SW 1271 (cell line): Measurements from ENCODE around the gene LCNL1.

Experiments used
- DNase-seq, 2 experiments: peaks; one replicate each; lab custom pipeline; 2025; lab: John Stamatoyannopoulos, UW

The LCNL1 gene

DNA sequence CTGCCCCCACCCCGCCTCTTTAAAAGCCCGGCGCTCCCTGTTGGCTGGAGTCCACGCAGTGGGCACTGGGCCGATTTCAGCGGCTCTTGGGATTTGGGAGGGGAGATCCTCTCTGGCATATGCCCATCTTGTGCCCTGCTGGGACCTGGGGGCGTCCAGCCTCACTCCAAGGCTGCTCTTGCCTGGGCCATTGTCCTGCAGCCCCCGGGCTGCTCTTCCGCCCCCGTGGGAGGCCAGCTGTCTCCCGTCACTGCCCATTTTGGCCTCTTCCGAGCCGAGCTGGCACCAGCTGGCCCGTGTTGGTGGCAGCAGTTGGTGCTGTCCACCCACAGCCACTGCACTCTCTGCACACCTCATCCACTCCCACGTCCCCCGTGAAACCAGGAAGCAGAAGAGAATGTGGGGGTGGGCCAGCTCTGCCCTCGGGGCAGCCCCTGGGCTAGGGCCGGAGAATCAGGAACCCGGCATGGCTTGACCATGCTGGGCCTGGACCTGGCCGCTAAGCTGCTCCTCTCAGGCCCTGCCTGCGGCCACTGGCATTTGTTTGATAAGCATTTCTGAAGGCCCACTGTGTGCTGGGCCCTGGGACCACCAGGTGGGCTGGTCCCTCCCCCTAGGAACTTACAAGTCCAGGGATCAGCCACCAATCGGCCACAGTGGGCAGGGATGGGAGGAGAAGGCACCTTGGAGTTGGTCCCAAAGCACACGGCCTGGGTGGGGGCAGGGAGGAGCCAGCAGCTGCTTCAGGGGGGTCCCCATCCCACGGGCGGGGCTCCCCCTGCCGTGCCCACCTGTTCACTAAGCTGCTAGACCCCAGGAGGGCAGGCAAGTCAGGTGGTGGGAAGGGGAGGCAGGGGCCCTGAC lies 35.5 kb upstream of the LCNL1 start:
- no peak for DNase-seq

DNA sequence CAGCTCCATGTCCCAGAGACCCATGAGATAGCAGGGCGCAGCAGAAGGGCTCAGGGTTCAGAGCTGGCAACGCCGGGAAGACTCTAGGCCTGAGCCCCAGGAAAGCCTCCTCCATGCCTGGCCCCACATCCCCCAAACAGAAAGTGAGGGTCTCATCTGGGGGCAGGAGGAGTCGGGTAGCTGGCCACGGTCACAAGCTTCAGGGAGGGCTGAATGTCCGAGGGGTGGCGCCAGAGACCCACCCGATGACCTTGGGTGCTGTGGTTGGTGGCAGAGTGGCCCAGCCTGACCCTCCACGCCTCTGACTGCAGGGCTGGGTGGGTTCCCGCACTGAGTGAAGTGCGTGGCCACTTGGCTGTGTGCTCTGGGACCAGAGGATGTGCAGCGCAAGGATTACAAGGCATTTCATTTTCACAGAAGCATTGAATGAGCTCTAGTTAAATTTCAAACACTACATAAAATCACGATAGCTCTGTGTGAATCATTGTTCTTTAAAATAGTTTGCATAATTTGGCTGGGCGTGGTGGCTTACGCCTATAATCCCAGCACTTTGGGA lies 34.8 kb upstream of the LCNL1 start:
- peak in 1 of 2 experiments; percentile 51 for DNase-seq

DNA sequence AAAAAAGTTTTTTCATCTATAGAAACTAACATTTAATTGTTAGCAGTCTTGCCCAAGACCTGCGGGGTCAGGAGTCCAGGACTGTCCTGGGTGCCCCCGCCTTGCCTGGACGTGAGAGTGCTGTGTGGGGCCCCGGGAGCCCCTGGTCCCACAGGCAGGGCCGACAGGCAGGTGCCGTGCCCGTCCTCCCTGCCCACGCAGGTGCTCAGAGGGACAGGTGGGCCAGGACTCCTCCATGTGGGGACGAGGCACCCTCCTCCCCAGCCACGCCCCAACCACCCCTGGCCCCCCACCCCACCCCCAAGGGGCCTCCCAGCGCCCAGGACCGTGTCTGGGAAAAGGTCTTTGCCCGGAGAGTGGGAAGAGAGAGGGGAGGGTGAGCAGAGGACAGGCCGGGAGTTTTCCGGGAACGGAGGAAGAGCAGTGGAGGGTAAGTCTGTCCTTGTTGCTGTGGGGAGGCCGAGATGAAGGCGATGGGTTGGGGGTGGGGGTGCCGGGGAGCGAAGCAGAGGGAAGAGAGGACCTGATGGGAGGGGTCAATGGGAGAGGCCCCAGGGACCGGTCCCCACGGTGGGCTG lies 33.5 kb upstream of the LCNL1 start:
- no peak for DNase-seq

DNA sequence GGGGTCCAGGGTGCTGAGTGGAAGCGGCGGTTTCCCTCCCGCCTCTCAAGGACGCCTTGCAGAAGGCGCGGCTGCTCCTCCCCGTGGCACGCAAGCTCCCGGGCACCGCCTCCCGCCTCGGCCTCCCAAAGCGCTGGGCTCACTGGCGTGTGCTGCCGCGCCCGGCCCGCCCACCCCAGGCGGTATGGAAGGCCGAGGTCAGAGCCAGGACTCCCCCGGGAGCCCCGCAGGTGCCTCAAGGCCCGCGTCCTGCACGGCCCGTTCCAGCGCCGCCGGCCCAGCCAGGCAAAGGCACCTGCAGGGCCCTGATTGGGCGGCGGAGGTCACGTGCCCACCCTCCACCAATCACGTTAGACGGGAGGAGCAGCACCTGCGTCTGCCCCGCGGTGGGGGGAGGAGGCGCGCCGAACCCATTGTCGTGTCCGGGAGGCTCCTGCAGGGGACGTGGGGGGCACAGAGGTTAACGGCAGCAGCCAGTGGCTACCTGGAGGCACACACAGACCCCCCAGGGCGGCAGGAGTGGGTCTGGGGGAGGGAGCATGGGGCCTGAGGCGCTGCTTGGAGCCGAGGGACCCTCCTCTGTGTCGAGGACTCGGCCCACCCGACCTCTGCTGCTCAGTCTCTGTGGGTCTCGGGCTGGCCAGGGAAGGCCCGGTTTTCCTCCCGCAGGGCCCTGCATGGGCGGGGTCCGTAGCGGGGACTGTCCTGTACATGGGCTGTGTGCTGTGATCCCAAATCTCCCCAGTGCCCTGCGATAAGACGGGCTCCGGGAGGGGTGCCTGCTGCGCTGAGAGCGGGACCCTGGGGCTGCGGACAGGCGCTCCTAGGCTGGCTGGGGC lies 32.8 kb upstream of the LCNL1 start:
- DNase-seq = peak; percentile 73 to 90

DNA sequence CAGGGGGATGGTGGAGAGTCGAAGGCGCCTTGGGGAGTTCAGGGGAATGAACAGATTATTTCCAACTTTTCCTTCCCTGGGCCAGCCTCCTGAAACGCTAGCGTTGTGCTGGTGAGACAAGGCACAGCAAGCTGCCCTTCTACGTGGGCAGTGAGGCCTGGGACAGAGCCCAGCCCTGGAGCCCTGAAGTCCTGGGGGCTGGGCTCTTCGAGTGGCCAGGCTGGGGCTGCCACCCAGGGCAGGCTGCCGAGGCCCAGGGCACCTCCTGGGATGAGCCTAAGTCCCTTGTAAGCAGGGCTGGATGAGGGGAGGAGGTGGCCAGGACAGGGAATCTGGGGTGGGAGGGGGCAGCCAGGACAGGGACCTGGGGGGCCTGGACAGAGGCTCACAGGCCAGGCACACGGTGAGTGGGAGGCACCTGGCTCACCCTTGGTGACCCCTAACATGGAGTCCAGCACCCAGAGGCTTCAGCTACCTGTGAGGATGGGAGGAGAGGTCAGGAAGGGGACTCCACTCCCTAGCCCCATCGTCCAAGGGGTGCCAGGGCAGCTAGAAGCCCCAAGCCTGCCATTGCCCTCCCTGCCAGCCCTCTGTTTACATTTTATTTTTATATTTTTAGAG lies 32.0 kb upstream of the LCNL1 start:
- peak in 1 of 2 experiments; percentile 23 for DNase-seq

DNA sequence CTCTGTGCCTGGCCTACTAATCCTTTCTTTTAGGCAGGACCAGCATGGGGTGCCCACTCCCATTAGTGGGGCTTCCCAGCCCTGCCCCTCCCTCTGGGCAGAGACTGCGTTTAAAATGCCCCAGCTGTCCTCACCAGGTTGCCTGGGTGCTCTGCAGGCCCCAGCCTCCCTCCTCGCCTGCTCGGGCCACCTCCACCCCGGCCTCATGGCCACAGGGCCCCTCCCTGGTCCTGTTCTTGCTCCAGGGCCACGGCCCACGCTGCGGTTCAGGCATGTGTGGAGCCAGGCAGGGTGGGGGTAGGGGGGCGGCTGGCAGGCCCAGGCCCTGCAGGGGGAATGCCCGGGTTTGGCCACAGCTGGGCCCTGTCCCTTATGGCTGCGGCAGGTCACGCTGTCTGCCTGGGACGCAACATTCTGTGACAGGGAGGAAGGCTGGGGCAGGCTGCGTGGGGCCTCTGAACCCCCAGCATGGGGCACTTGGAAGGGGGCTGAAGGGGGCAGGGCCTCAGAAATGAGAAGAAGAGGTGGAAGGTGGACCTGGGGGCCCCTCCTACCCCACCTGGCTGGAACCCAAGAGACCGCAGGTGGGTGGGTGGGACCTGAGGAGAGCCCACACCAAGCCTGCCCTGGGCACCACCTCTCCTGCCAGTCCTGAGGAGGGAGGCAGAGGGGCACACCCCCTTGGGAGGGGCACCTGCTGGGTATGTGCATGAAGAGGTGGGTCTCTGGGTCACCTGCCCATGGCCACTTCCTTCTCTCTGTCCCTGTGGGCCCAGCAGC lies 31.1 kb upstream of the LCNL1 start, which contains the start of gene LCN12:
Gene LCN12, plus strand, starts transcription at position 733 of the 780 bp plus-strand sequence. CDS start 55 bp downstream, outside the sequence.
- no peak for DNase-seq

DNA sequence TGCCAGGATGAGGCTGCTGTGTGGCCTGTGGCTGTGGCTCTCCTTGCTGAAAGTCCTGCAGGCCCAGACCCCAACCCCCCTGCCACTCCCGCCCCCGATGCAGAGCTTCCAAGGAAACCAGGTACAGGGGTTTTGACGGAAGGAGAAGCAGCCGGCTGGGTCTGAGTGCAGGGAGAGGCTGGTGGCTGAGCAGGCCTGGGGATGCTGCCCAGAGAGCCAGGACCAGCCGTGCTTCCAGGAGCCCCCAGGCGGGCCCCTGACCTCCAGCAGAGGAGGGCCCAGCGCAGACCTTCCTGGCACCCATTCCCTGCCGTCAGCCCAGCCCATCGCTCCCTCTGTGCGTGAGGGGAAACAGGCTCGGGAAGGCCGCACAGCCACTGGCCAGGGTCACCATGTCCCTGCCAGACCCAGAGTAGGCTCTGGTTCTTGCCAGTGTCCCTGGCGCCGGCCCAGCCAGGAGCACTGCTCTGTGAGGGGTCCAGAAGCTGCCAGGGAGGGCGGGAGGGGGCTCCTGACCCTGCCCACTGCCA lies 30.4 kb upstream of the LCNL1 start:
- DNase-seq = no peak

DNA sequence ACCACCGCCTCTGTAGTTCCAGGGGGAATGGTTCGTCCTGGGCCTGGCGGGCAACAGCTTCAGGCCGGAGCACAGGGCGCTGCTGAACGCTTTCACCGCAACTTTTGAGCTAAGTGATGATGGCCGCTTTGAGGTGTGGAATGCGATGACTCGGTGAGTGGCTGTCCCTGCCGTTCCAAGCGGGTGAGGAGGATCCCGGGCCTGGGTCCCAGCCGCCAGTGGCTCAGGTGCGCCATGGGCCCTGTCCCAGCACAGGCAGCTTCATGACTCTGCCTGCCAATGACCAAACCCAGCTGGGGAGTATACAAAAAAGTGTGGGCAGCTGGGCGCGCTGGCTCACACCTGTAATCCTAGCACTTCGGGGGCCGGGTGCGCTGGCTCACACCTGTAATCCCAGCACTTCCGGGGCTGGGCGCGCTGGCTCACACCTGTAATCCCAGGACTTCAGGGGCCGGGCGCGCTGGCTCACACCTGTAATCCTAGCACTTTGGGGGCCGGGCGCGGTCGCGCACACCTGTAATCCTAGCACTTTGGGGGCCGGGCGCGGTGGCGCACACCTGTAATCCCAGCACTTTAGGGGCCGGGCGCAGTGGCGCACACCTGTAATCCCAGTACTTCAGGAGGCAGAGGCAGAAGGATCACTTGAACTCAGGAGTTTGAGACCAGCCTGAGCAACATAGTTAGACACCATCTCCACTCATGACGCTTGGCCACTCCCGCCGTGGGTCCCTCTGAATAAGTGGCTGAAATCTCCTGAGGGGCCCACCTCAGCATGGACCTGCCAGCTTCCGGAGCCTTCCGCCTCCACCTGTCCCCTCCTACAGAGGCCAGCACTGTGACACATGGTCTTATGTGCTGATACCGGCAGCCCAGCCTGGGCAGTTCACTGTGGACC lies 29.7 kb upstream of the LCNL1 start:
- DNase-seq = no peak

DNA sequence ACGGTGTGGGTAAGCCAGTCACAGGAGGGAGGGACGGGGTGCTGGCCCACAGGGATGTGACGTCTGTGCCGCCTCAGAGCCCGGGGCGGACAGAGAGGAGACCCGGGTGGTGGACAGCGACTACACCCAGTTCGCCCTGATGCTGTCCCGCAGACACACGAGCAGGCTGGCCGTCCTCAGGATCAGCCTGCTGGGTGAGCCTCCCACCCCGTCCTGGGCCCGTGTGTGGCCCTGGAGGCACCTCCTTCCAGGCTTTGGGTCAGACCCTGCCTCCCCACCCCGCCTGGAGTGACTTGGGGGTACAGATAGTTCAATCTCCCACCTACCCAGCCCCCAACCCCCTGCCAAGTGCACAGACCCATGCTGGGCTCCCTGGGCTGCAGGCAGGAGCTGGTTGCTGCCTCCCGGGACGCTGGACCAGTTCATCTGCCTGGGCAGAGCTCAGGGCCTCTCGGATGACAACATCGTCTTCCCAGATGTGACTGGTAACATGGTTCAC lies 29.0 kb upstream of the LCNL1 start:
- DNase-seq = no peak

DNA sequence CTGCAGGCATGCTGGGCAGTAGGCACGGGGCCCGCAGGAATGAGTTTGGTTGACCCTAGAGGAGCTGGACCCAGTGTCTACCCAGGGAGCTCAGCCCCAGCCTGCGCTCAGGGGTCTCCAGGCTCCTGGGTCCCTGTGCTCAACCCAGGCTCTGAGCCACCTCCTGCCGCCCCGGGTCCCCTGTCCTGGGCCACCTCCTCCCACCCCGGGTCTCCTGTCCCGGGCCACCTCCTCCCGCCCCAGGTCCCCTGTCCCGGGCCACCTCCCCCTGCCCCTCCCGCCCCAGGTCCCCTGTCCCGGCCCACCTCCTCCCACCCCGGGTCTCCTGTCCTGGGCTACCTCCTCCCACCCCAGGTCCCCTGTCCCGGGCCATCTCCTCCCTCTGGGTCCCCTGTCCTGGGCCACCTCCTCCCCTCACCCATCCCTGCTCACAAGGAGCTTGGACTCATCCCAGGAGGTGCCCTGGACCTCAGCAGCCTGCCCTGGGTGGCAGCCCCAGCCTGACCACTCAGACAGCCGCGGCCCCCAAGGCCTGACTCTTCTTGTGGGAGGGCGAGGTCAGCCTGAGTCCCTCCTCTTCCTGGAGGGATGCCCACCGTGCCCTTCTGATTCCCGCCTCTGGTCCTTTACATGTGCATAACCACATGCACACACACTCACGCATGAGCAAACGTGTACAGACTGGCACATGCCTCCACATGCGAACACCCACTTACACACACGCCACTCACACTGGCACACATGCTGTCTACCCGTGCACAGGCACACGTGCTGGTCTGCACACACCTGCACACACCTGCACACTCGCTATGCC lies 28.3 kb upstream of the LCNL1 start:
- DNase-seq = no peak

DNA sequence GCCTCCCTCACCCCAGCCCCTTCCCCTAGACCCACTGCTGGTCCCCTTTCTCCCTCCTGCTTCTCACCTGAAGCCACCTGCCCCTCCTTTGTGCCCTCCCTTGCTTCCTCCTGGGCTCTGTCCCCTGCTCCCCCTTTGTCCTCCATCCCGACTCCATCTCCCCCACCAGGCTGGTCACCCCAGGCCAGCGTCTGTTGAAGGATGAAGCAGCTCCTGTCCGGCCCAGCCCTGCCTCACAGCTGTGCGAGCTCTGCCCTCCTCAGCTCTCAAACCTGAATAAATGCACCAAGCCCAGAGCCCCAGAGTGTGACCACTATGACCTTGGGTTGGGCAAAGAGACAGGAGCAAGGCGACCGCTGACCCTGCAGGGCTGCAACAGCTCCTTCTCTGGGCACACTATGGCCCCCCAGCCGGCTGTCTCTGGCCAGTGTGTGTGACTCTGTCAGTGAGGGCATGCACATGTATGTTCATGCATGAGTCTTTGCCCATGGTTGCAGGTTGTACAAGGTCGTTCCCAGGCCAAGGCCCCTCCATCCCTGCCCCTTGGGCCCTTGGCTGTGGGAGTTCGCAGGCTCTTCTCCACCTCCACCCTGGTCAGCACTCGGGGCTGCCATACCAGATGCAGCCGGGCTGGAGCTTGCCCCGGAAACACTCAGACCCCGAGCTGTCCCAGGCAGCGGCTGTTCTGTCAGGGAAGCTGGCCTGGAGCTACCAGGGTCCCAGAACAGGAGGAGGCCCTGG lies 27.4 kb upstream of the LCNL1 start:
- no peak for DNase-seq

DNA sequence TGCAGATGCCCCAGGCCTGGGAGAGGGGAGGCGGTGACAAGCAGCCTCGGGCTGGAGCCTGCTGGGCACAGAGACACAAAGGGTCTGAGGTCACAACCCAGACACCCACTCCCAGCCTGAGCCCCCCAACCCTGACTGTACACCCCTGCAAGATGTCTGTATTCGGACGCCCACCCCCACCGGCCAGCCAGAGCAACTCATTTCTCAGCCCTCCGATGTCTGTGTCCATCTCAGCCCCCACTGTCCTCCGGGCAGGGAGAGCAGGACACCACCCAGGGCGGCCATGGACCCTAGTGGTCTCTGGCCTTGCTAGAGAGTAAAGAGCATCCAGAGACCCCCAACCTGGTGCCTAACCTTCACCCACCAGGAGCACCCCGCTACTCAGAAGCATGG lies 26.9 kb upstream of the LCNL1 start:
- DNase-seq = no peak

DNA sequence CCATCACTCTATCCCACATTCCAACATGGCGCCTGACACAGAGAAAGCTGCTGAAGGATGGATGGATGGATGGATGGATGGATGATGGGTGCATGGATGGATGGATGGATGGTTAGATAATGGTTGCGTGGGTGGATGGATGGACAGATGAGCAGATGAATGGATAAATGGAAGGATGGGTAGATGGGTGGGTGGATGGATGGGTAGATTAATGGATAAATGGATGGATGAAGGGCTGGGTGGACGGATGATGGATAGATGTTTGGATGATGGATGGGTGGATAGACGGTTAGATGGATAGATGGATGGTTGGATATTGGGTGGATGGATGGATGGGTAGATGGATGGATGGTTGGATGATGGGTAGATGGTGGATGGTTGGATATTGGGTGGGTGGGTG lies 26.2 kb upstream of the LCNL1 start:
- no peak for DNase-seq

DNA sequence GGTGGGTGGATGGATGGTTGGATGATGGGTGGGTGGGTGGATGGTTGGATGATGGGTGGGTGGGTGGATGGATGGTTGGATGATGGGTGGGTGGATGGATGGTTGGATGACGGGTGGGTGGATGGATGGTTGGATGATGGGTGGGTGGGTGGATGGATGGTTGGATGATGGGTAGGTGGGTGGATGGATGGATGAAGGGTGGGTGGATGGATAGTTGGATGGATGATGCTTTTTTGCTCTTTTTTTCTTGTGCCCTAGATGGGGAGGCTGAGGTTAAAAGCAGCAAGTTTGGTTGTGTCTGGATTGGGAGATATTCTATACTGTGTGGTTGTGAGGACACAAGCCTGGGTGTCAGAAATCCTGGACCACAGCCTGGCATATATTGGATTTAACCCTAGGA lies 25.3 kb upstream of the LCNL1 start:
- no peak for DNase-seq

DNA sequence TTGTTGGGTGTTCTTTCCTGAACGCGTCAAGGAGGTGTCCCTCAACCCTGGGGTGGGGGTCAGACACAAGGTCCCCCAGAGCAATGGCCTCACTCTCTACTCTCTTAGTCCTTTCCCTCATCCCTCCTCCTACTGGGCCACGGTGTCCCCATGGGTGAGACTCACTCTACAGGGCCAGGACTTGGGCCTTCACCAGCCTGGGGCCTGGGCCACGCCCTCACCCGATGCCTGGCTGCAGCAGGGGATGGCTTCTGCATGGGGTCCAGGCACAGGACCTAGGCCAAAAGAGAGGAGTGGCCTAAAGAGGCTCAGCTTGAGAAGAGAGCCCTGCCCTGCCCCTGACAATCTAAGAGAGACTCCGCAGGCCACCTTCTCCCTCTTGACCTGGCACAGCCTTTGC lies 24.9 kb upstream of the LCNL1 start:
- DNase-seq = no peak

DNA sequence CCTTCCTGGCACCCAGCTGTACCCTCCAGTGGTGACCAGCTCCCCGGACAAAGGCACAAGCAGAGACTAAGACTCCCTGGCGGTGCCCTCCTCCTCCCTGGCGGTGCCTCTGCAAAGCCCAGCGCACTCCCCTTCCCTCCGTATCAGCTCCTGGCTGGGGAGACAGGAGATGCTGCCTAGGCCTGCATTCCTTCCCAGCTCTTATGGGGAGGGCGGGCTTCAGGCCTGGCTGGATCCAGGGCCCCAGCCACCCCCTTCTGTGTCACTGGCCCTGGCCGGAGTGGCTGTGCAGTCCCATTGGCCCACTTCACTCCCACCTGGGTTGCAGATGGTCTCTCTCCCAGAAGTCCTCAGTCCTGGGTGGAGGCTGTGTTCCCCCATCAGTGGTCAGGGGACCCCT lies 24.3 kb upstream of the LCNL1 start:
- DNase-seq = no peak

DNA sequence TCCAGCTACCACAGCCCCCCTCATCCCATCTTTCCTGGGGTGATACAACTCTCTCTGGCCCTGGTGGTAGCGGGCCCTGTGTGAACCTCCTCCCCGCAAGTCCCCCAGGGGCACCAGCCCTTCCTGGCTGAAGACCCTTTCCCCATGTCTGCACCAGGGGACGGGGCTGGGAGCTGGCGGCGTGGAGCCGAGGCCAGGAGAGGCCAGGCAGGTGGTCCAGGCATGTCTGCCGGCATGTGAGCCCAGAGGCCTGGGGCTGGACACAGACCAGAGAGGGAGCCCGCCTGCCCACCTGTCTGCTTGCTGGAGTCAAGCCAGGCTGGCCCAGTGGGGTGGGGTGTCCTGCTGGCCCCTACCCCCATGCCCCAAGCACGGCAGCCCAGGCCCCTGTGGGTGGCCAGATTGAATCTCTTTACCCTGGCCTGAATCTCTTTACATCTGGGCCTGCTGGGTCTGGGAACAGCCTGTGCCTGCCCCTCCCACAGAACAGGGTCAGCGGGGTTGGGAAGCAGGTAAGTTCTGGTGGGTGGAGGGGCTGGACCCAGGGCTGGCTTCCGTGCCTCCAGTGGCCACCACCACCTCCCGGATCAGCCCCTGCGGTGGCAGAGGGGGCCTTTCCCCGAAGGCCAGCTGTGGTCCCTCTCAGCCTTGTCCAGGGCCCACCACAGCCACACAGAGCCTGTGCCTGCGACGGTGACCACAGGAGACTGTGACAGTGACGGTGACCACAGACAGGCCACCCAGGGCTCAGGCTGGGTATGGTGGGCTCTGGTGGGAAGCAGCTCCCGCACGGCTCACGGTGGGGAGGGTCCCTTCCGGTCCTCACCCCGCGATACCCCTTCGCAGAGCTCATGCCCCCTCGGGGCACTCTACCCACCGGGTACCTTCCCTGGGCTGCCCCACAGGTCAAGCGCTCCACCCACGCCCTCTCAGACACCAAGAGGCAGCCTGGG lies 23.6 kb upstream of the LCNL1 start:
- DNase-seq = no peak
